HL-60 (cell line): Measurements from ENCODE around the gene PUM1.

ENCODE experiments used
- DNase-seq, 2 experiments: peaks; one replicate each; pipeline ENCODE4 v3.0.0-alpha.2; 2010 to 2020; ENCODE audit warnings: low read depth in 1 of 2, low spot score in 1 of 2
- H3K27ac ChIP-seq: fragments of 250-450 bp; sonication (Bioruptor Pico); replicated peaks from 2 replicates; pipeline ENCODE4 v1.5.1; 2020; ENCODE audit warnings: mild to moderate bottlenecking, moderate library complexity
- H3K27me3 ChIP-seq: fragments of 250-450 bp; sonication (Bioruptor Pico); 2 replicates; pipeline ENCODE4 v1.5.1; 2021; ENCODE audit warnings: mild to moderate bottlenecking, moderate library complexity; ENCODE audit not compliant: insufficient read depth, poor library complexity, severe bottlenecking
- H3K4me3 ChIP-seq: replicated peaks from 2 replicates; pipeline ENCODE4 v1.5.1; 2011; ENCODE audit warnings: mild to moderate bottlenecking, control low read depth, low read length; ENCODE audit not compliant: insufficient read depth
- CTCF ChIP-seq: IDR thresholded peaks from one replicate; pipeline ENCODE4 v1.5.1; 2011; ENCODE audit warnings: low read length, control low read depth, inconsistent platforms; ENCODE audit not compliant: insufficient read depth
- GABPA ChIP-seq: IDR thresholded peaks from 2 replicates; pipeline ENCODE4 v1.6.1; 2012; ENCODE audit warnings: low read depth
- POLR2AphosphoS5 ChIP-seq: IDR thresholded peaks from 2 replicates; pipeline ENCODE4 v1.6.1; 2012; ENCODE audit warnings: low read depth
- SPI1 ChIP-seq: IDR thresholded peaks from 2 replicates; pipeline ENCODE4 v1.6.1; 2012; ENCODE audit warnings: low read depth, mild to moderate bottlenecking, borderline replicate concordance
- TF ChIP-seq, protein P1 (sequence below): IDR thresholded peaks from 2 replicates; pipeline ENCODE4 v1.6.1; 2012; ENCODE audit warnings: low read depth; ENCODE audit not compliant: insufficient replicate concordance

Gene PUM1

DNA sequence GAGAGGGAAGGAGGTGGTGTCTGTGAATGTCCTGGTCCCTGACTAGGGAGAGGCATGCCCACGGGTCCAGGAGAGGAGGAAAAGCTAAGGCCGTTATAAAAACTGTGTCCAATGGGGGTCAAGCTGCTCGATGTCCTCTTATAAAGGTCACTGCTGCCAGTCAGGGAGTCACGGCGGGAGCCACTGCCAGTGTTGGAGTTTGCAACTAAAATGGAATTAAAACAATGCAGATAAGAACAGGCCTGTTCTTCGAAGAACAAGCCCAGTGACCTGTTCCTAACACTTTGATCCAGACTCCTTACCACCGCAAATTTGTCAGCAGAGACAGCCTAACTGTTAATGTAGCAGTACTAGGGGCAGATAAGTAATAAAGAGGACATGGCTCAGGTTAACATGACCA, 100.8 kb downstream of the PUM1 start:
- no peak for TF ChIP-seq POLR2AphosphoS5
- TF ChIP-seq, protein P1, sequence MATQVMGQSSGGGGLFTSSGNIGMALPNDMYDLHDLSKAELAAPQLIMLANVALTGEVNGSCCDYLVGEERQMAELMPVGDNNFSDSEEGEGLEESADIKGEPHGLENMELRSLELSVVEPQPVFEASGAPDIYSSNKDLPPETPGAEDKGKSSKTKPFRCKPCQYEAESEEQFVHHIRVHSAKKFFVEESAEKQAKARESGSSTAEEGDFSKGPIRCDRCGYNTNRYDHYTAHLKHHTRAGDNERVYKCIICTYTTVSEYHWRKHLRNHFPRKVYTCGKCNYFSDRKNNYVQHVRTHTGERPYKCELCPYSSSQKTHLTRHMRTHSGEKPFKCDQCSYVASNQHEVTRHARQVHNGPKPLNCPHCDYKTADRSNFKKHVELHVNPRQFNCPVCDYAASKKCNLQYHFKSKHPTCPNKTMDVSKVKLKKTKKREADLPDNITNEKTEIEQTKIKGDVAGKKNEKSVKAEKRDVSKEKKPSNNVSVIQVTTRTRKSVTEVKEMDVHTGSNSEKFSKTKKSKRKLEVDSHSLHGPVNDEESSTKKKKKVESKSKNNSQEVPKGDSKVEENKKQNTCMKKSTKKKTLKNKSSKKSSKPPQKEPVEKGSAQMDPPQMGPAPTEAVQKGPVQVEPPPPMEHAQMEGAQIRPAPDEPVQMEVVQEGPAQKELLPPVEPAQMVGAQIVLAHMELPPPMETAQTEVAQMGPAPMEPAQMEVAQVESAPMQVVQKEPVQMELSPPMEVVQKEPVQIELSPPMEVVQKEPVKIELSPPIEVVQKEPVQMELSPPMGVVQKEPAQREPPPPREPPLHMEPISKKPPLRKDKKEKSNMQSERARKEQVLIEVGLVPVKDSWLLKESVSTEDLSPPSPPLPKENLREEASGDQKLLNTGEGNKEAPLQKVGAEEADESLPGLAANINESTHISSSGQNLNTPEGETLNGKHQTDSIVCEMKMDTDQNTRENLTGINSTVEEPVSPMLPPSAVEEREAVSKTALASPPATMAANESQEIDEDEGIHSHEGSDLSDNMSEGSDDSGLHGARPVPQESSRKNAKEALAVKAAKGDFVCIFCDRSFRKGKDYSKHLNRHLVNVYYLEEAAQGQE = no peak
- TF ChIP-seq CTCF = no peak
- TF ChIP-seq SPI1 = no peak
- TF ChIP-seq GABPA = no peak
- no peak for DNase-seq
- Histone ChIP-seq H3K27ac (no peak overlapping the region), H3K4me3 (no peak overlapping the region), H3K27me3 (no peaks in the 10 kb centered on the region)

DNA sequence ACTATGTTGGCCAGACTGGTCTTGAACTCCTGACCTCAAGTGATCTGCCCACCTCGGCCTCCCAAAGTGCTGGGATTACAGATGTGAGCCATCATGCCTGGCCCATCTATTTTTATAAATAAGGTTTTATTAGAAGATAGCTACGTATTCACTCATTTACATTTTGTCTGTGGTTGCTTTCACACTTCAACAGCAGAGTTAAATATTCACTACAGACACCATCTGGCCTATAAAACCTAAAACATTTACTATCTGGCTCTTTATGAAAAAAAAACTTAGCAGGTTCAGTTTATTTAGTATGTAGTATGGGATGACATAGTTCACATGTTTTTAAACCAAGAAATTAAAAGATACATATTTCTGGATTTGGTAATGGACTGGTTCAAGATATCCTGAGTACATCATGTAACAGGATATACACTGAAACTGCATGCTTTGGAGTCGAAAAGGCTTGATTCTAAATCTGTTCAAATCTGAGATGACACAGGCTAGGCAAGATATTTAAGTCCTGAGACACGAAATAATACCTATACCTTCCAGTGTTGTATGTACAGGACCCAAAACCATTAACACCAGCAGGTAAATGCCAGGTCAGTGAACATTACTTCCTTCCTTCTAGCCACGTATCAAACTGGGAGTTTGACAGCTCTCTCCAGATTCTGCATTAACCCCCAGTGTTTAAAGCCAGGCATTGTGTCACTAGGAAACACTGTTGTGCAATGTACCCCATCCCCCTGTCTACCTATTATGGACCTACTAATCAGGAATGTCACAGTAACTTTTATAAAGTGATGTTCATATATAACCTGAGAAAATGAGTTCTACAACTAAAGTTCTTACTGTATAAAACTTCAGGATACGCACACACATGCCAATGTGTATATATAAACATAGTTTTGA, 102.7 kb downstream of the PUM1 start:
- H3K27ac ChIP-seq = no peak overlapping the region
- no peak for DNase-seq
- TF ChIP-seq GABPA (no peak), SPI1 (no peak), POLR2AphosphoS5 (no peak), CTCF (no peak)
- TF ChIP-seq, protein P1 = no peak
- no peak overlapping the region for H3K4me3 ChIP-seq
- H3K27me3 ChIP-seq = no peaks in the 10 kb centered on the region

DNA sequence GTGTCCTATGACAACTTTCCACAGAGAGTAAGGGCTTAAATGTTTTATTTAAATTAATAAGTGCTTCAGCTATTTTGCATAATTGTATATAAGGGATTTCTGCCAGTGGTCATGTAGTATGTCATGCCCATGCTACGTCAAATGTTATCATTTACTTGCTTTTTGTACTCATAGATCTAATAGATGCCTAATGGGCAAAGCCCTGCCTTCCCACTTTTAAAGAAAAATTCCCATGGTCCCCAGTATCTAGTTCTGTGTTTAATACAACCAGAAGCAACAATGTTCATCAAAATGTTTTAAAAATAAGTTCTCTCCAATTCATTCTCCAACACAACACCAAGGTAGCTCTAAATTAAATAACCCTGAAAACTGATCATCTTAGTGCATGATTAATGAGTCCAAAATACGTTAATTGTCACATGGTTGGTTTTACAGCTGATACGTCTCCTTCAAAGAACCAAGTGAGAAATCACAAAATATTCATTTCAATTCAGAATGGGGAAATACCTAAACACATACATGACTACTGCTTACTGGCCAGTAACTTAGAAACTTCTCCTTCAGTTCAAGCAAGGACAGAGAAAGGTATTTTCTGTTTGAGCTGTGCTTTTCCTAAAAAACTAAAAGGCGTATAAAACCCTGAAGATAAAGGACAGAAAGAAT, 107.8 kb downstream of the PUM1 start:
- TF ChIP-seq POLR2AphosphoS5 (no peak), CTCF (no peak)
- DNase-seq = no peak
- no peak overlapping the region for H3K4me3 ChIP-seq
- no peak overlapping the region for H3K27ac ChIP-seq
- H3K27me3 ChIP-seq = no peaks in the 10 kb centered on the region
